ENCODE measurements around the gene DENND1B.

- TF ChIP-seq, protein P1, sequence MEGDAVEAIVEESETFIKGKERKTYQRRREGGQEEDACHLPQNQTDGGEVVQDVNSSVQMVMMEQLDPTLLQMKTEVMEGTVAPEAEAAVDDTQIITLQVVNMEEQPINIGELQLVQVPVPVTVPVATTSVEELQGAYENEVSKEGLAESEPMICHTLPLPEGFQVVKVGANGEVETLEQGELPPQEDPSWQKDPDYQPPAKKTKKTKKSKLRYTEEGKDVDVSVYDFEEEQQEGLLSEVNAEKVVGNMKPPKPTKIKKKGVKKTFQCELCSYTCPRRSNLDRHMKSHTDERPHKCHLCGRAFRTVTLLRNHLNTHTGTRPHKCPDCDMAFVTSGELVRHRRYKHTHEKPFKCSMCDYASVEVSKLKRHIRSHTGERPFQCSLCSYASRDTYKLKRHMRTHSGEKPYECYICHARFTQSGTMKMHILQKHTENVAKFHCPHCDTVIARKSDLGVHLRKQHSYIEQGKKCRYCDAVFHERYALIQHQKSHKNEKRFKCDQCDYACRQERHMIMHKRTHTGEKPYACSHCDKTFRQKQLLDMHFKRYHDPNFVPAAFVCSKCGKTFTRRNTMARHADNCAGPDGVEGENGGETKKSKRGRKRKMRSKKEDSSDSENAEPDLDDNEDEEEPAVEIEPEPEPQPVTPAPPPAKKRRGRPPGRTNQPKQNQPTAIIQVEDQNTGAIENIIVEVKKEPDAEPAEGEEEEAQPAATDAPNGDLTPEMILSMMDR (IDR thresholded peaks at IDR 0.05), result no peak
- no peak for TF ChIP-seq POLR2A (IDR thresholded peaks at IDR 0.05)
These were observed 11.5 kb downstream of the DENND1B start for GRCh38 chr1:197763769-197764168.
